T-helper 2 cell treated with Interferon-gamma antibody and Interleukin-4, amounts not matched to agents 100 ng/mL and 5 ng/mL, for 36 hours (primary cell): ENCODE measurements around the gene C19orf81. TPM values are rescaled to one million over a fixed set of nuclear protein-coding genes. Genes with fewer than 3 reads are reported as not detected.

ENCODE experiments used
- intact Hi-C: fragments of 100-400 bp; cut with micrococcal nuclease; formaldehyde crosslinking; loops from one replicate; pipeline ENCODE4 v1.15.1; 2023
- total RNA-seq: library from RNA; stranded (reverse); gene quantifications from 2 replicates; pipeline ENCODE4 v1.2.3, GENCODE V29; 2022

The C19orf81 gene
- total RNA-seq, 1 donor from 2014 or later, result not detected

DNA sequence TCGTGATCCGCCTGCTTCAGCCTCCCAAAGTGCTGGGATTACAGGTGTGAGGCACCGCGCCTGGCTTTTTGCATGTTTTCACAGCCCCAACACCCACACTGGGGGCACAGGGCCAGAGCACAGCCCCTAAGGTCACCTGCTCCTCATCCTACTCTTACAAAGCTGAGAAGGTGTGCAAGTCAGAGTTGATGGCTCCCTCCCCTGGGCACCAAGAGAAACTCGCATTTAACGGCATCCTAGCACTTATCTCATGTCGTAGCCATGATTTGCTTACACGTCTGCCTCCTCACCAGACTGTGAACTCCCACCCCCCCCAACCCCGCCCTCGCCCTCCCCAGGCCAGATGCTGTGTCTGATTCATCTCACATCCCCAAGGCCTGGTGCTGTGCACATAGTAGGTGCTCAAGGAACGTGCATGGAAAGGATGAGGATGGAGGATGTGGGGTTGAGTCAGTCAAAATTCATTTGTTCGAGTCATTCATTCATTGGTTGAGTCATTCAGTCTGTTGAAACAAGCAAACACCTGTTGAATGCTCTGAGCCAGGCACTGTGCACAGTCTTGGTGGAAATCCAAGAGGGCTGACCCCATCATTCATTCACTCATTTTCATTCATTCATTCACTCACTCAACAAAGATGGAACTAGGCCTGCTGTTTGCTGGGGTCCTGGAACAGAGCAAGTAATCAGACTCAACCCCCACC is 59.1 kb downstream of the C19orf81 start:
- intact Hi-C loops, result no loop called here

Other genes with a start within 250 kb of the C19orf81 start
- gene SPIB, start 230.5 kb upstream of the C19orf81 start, total RNA-seq, result 0.68 and 0.91 TPM in 2 replicates
- 0.07 and 0.36 TPM in 2 replicates for gene MYBPC2, start 216.6 kb upstream of the C19orf81 start, total RNA-seq
- gene EMC10, start 172.9 kb upstream of the C19orf81 start, total RNA-seq, result 68.3 and 70.8 TPM in 2 replicates
- gene GARIN5A, start 172.6 kb upstream of the C19orf81 start, total RNA-seq, result 0.23 and 0.36 TPM in 2 replicates
- 32.4 and 34.0 TPM in 2 replicates for gene JOSD2, start 138.3 kb upstream of the C19orf81 start, total RNA-seq
- not detected in 2 replicates for gene ASPDH, start 135.5 kb upstream of the C19orf81 start, total RNA-seq
- not detected in 2 replicates for gene LRRC4B, start 81.0 kb upstream of the C19orf81 start, total RNA-seq
- gene SYT3, start 9.6 kb upstream of the C19orf81 start, total RNA-seq, result not detected in 2 replicates
- not detected in 2 replicates for gene SHANK1, start 70.4 kb downstream of the C19orf81 start, total RNA-seq
- gene CLEC11A, start 73.9 kb downstream of the C19orf81 start, total RNA-seq, result 1.2 and 1.7 TPM in 2 replicates
- not detected in 2 replicates for gene GPR32, start 121.0 kb downstream of the C19orf81 start, total RNA-seq
- gene ACP4, start 141.0 kb downstream of the C19orf81 start, total RNA-seq, result not detected in 2 replicates
- 1.7 and 2.6 TPM in 2 replicates for gene KLK1, start 174.3 kb downstream of the C19orf81 start, total RNA-seq
- not detected in 2 replicates for gene KLK15, start 184.1 kb downstream of the C19orf81 start, total RNA-seq
- gene KLK3, start 205.5 kb downstream of the C19orf81 start, total RNA-seq, result not detected in 2 replicates
- gene KLK2, start 224.0 kb downstream of the C19orf81 start, total RNA-seq, result 0.16 and 0.27 TPM in 2 replicates